Measurements from ENCODE around the gene OPCML.

Gene OPCML

DNA sequence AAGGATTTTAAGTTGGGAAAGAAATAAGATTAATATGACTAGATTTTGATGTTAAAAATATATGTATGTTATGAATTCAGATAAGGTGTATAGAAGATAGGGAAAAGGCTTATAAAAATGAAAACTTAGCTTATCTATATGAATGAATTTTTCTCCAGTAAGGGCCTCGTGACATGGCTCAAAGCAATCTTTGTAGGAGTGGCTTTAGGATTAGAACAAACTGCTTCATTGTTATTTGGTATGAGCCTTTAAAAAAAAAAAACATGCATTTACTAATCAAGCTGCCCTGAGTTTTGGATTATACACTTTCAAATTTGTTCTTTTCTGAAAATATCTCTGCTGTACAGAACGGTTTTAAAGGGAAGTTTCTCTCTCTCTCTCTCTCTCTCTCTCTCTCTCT is 905.9 kb downstream of the OPCML start:
- Histone ChIP-seq H3K27ac (ENCODE audit: poor library complexity, severe bottlenecking) (no peak overlapping the region), H3K4me3 (ENCODE audit: severe bottlenecking) (no peak overlapping the region), H3K4me1 (ENCODE audit: insufficient read depth, poor library complexity, severe bottlenecking) (no peaks in the 10 kb centered on the region), H3K36me3 (ENCODE audit: low read depth) (no peaks in the 10 kb centered on the region), H3K27me3 (ENCODE audit: insufficient read depth, poor library complexity, severe bottlenecking) (no peaks in the 10 kb centered on the region), H3K9me3 (ENCODE audit: severe bottlenecking) (no peaks in the 10 kb centered on the region)
- ATAC-seq (ENCODE audit: low read depth) (no peak), DNase-seq (ENCODE audit: low spot score) (no peak)
- TF ChIP-seq, protein P1, sequence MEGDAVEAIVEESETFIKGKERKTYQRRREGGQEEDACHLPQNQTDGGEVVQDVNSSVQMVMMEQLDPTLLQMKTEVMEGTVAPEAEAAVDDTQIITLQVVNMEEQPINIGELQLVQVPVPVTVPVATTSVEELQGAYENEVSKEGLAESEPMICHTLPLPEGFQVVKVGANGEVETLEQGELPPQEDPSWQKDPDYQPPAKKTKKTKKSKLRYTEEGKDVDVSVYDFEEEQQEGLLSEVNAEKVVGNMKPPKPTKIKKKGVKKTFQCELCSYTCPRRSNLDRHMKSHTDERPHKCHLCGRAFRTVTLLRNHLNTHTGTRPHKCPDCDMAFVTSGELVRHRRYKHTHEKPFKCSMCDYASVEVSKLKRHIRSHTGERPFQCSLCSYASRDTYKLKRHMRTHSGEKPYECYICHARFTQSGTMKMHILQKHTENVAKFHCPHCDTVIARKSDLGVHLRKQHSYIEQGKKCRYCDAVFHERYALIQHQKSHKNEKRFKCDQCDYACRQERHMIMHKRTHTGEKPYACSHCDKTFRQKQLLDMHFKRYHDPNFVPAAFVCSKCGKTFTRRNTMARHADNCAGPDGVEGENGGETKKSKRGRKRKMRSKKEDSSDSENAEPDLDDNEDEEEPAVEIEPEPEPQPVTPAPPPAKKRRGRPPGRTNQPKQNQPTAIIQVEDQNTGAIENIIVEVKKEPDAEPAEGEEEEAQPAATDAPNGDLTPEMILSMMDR (IDR thresholded peaks at IDR 0.05; ENCODE audit: poor library complexity, severe bottlenecking): no peak

DNA sequence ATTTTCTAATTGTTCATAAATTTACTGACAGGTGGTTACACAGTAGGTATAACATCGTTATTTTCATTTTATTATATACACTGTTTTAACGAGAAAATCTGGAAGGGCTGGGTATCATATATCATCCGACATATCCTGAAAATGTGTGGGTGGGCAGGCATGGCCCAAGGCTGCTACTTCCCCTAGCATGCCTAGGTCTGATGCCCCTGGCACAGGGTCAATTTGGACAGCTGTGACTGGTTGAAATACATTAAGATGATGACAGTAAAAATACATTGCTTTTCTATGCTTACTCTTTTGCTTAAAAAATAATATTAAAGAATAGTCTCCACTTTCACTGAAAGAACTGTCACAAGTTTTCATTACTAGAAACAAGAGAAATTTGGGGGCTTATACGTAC is 908.8 kb downstream of the OPCML start:
- H3K27me3 ChIP-seq (ENCODE audit: insufficient read depth, poor library complexity, severe bottlenecking): no peaks in the 10 kb centered on the region
- no peaks in the 10 kb centered on the region for H3K4me1 ChIP-seq (ENCODE audit: insufficient read depth, poor library complexity, severe bottlenecking)
- H3K9me3 ChIP-seq (ENCODE audit: severe bottlenecking): no peaks in the 10 kb centered on the region
- no peaks in the 10 kb centered on the region for H3K36me3 ChIP-seq (ENCODE audit: low read depth)
- ATAC-seq (ENCODE audit: low read depth) (no peak), DNase-seq (ENCODE audit: low spot score) (no peak)
- TF ChIP-seq, protein P1 (IDR thresholded peaks at IDR 0.05; ENCODE audit: poor library complexity, severe bottlenecking): no peak
- H3K4me3 ChIP-seq (ENCODE audit: severe bottlenecking): no peak overlapping the region
- no peak overlapping the region for H3K27ac ChIP-seq (ENCODE audit: poor library complexity, severe bottlenecking)

DNA sequence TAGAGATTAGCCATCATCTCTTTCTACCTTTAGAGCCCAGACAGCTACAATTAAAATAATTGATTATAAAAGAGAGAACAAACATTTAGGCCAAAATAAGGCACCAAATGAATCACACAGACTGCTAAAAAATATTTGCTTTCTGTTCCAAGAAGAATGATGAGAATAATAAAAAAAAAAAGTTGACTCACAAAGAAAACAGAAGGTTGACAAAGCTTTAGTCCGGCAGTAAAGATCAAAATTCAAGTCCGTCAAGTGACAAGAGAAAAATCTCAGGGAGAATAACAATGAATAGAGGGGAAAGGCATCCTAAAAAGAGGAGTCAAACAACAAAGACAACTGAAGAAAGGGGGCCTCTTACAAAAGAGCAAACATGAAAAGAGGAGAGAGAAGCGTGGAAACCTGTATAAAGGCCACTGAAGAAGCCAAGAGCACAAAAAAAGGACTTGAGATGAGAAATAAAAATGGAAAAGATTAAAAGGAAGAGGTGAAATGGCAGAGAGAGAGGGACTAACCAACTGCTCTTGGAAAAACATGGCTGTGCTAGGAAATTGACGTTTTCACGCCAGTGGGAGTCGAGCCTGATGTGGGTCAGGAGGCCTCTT is 910.2 kb downstream of the OPCML start:
- Histone ChIP-seq H3K27ac (ENCODE audit: poor library complexity, severe bottlenecking) (no peak overlapping the region), H3K27me3 (ENCODE audit: insufficient read depth, poor library complexity, severe bottlenecking) (no peaks in the 10 kb centered on the region), H3K4me1 (ENCODE audit: insufficient read depth, poor library complexity, severe bottlenecking) (no peaks in the 10 kb centered on the region), H3K36me3 (ENCODE audit: low read depth) (no peaks in the 10 kb centered on the region), H3K9me3 (ENCODE audit: severe bottlenecking) (no peaks in the 10 kb centered on the region), H3K4me3 (ENCODE audit: severe bottlenecking) (no peak overlapping the region)
- ATAC-seq (ENCODE audit: low read depth) (no peak), DNase-seq (ENCODE audit: low spot score) (no peak)
- TF ChIP-seq, protein P1 (IDR thresholded peaks at IDR 0.05; ENCODE audit: poor library complexity, severe bottlenecking): no peak

DNA sequence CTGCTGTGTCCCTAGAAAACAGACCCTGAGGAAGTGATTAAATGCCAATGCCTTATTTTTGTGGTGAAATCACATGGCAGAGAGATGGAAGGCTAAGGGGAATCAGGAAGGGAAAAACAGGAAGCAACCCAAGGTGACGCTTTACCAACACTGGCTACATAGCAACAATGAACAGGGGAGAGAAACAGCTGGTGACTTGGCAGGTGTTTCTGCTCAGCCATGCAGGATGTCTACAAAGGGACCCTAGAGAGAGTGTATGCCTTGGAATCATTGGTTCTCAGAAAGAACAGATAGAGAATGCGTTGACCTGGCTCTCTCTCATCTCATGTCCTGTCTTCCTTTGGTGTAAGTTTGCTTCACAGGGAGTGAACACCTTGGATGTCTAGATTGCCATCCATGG is 911.9 kb downstream of the OPCML start:
- H3K36me3 ChIP-seq (ENCODE audit: low read depth): no peaks in the 10 kb centered on the region
- TF ChIP-seq, protein P1 (IDR thresholded peaks at IDR 0.05; ENCODE audit: poor library complexity, severe bottlenecking): no peak
- no peak overlapping the region for H3K4me3 ChIP-seq (ENCODE audit: severe bottlenecking)
- no peaks in the 10 kb centered on the region for H3K4me1 ChIP-seq (ENCODE audit: insufficient read depth, poor library complexity, severe bottlenecking)
- ATAC-seq (ENCODE audit: low read depth): no peak
- no peaks in the 10 kb centered on the region for H3K27me3 ChIP-seq (ENCODE audit: insufficient read depth, poor library complexity, severe bottlenecking)
- H3K27ac ChIP-seq (ENCODE audit: poor library complexity, severe bottlenecking): no peak overlapping the region
- H3K9me3 ChIP-seq (ENCODE audit: severe bottlenecking): no peaks in the 10 kb centered on the region
- DNase-seq (ENCODE audit: low spot score): no peak

DNA sequence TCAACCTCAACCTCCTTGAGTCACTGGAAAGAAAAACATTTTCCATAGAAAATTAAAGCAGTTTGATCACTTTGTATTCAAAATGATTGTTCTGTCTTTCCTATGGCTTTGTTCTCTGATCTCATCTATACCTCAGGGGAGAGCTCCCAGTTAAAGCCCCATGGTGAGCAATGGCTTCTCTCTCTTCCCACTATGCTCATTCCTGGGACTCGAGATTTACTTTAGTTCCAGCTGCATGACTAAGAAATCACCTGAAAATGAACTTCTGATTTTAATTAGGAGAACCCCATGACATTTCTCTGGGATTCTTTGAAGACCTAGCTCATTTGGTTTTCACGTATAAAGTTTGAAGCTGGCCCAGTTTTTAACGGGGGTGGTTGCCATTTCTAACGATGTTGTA is 921.5 kb downstream of the OPCML start:
- Histone ChIP-seq H3K27me3 (ENCODE audit: insufficient read depth, poor library complexity, severe bottlenecking) (no peaks in the 10 kb centered on the region), H3K27ac (ENCODE audit: poor library complexity, severe bottlenecking) (no peak overlapping the region), H3K4me3 (ENCODE audit: severe bottlenecking) (no peak overlapping the region), H3K36me3 (ENCODE audit: low read depth) (no peaks in the 10 kb centered on the region), H3K4me1 (ENCODE audit: insufficient read depth, poor library complexity, severe bottlenecking) (no peaks in the 10 kb centered on the region), H3K9me3 (ENCODE audit: severe bottlenecking) (peaks cover 2% of the 10 kb centered on the region)
- DNase-seq (ENCODE audit: low spot score): no peak
- TF ChIP-seq, protein P1 (IDR thresholded peaks at IDR 0.05; ENCODE audit: poor library complexity, severe bottlenecking): no peak
- ATAC-seq (ENCODE audit: low read depth): no peak
